OCI-LY3 (cell line): Measurements from ENCODE around the gene PNMA6E.

Source experiments
- CTCF ChIP-seq: fragments of 200-600, 300-600 bp; sonication (generic); IDR thresholded peaks from 2 replicates; pipeline ENCODE4 v1.5.1; 2014; ENCODE audit warnings: antibody characterized with exemption, low read length, low read depth
- EZH2phosphoT487 ChIP-seq: fragments of 200-600 bp; shearing (Covaris generic); IDR thresholded peaks from 2 replicates; pipeline ENCODE4 v1.6.1; 2018; ENCODE audit warnings: antibody characterized with exemption, mixed run types, low read depth

- TF ChIP-seq CTCF, result no peak
- no peak for TF ChIP-seq EZH2phosphoT487
These were observed 43.3 kb downstream of the PNMA6E start for GRCh38 chrX:153357877-153358276.
